ENCODE results near the gene TIMM17A. TPM values are rescaled to one million over a fixed set of nuclear protein-coding genes. Genes with fewer than 3 reads are reported as not detected.

The TIMM17A gene
- total RNA-seq, result 60.5 and 65.6 TPM in 2 replicates

DNA sequence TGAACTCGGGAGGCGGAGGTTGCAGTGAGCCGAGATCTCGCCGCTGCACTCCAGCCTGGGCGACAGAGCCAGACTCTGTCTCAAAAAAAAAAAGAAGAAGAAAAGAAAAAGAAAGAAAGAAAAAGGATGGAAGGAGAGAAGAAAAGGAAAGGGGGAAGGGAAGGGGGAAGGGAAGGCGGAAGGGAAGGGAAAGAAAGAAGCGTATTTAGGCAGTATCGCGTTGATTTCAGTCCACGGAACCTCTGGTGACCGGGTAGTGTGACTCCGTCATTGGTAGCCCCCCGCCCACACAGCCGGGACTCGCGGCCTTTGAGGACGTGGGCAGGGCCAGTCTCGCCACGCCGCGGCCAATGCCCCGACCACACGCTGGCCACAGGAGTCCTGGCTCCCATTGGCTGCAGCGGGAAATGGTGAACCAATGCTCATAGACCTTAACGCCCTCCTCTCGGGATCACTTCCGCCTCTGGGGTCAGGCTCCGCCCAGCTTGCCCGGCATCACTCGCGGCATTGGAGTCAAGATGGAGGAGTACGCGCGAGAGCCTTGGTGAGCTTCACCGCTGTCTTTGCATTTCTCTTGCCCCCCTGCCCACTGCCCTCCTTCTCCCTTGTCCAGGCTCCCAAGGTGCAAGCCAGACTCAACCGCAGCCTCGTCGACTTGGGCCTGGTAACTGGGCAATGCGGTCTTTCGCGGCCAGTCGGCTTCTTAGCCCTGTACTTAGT is at the start of gene TIMM17A:
Gene TIMM17A, plus strand, starts transcription at position 495 of the 720 bp plus-strand sequence. Its CDS starts 24 bp downstream, at position 519.
- intact Hi-C loops (cut with micrococcal nuclease), result loop anchor here (1.0 to 5.0 kb wide), 9 partner anchors 27 to 1012 kb away; partner anchors contain the start of genes ARL8A, CYB5R1, IPO9 and KIF21B

DNA sequence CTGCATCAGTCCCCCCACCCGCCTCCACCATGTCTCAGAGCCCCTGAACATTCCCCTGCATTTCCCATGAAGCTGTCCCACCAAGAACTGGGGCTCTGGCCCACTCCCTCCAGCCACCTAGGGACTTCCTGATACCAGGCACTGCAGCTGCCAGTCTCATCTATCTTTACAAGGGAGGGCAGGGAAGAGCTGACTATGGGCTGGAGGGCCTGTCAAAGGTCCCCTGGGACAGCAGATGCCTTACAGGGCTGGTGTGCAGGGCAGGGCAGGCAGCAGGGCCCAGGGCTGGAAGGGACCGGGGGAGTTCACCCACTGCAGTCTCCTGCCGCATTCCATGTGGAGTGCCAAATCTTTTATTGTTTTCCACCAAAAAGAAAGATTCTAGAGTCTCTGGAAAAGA is 49.0 kb upstream of the TIMM17A start:
- intact Hi-C loops (cut with micrococcal nuclease), result no loop called here

DNA sequence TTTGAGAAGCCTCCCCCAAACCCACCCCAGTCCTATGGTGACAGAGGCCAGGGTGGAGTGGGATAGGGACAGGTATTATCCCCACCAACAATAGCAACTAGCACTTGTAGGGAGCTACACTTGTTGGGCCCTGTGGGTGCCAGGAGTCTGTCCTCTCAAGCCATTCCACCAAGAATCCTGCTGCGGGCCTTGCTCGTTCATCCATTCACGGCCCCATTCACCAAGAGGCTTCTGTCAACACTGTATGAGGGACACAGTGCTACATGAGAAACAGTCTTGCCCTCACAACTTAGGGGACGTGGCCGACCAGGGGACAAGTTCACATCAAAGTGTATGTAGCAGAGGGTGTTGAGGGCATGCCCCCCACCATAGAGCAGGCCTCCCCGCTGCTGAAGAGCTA is 47.7 kb upstream of the TIMM17A start:
- intact Hi-C loops (cut with micrococcal nuclease), result no loop called here

GRCh38 chr1:201911826-201912571 is 43.3 kb upstream of the TIMM17A start:
- intact Hi-C loops (cut with micrococcal nuclease), result no loop called here

DNA sequence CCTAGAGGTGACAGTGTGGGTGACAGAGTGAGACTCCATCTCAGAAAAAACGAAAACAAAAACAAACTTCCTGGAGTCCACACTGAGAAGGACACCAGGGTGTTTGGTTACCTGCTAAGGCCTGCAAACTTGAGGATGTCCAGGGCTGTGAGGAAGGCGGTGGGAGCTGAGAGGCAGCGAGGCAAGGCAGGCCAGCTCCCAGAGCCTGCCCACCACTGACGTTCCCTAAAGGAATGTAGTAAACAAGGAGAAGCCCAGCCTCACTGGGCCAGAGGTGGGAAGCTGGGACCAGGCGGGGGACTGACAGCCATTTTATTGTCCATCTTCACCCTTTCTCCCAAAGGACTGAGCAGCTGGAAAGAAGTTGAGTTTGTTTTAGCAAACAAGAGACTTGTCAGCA is 42.5 kb upstream of the TIMM17A start:
- intact Hi-C loops (cut with micrococcal nuclease), result no loop called here

GRCh38 chr1:201914456-201915235 is 40.7 kb upstream of the TIMM17A start:
- intact Hi-C loops (cut with micrococcal nuclease), result no loop called here

GRCh38 chr1:201916649-201917249 is 38.6 kb upstream of the TIMM17A start:
- intact Hi-C loops (cut with micrococcal nuclease), result no loop called here

- intact Hi-C loops (cut with micrococcal nuclease), result no loop called here
These were observed 37.8 kb upstream of the TIMM17A start for GRCh38 chr1:201917362-201918033.

- intact Hi-C loops (cut with micrococcal nuclease), result no loop called here
These were observed 37.0 kb upstream of the TIMM17A start for GRCh38 chr1:201918343-201918742.

- intact Hi-C loops (cut with micrococcal nuclease), result no loop called here
These were observed 33.2 kb upstream of the TIMM17A start for GRCh38 chr1:201921952-201922558.

DNA sequence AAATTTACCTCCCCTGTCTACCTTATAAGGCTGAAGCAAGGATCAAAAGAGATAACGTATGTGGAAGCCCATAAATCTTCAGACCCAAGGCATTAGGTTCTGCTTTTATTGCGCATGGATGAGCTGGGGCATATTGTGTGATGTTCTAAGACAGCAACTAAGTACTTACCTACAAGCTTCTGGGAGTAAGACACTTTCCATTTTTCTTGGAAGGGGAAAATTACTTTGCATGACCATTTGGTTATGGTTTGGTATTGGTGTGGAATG is 30.1 kb upstream of the TIMM17A start:
- intact Hi-C loops (cut with micrococcal nuclease), result no loop called here

DNA sequence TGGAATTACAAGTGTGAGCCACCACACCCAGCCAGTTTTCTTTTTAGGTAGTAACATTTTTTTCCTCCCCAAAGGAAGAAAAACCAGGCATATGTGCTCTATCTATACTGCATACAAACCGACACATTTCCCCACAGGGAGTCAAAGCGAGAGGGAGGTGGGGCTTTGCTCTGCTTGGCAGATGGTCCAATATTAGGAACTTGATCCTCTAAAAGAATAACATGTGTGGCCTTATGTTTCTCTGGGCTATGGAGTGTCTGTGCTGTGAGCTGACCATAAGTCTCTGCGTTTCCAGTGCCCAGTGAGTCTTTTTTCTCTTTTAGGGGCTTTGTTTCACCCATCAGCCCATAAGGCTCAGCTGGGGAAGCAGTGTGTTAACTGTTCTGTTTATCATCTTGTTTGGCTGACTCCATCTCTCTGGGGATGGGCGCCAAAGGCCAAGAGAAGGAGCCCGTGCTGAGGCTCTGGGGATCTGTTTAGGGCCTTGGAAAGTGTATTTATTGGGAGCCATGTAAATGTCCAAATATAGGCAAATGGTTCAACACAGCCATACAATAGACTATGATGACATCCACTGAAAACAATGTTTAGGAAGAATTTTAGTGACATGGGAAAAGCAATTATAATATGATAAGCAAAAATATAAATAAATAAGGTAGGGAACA is 29.2 kb upstream of the TIMM17A start:
- intact Hi-C loops (cut with micrococcal nuclease), result no loop called here

DNA sequence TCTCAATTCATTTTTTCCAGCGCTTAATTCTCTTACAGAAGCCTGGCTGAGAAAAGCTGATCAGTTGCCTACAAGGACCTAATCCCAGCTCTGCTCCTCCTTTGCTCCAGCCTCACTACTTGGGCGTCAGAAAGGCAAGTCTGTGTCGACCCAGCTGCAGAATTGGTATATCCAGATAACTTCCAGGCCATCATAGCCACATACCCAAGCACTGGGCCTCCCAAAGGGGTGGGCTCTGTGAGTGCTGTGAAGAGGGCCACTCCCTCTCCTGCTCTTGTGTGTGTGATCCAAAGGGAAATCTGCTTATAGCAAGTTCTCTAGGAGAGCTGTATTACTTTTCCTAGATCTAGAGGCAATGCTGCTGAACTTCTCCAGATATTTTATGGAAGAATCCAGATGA is 27.0 kb upstream of the TIMM17A start:
- intact Hi-C loops (cut with micrococcal nuclease), result no loop called here

GRCh38 chr1:201930137-201930536 is 25.2 kb upstream of the TIMM17A start:
- intact Hi-C loops (cut with micrococcal nuclease), result no loop called here

- intact Hi-C loops (cut with micrococcal nuclease), result no loop called here
These were observed 24.5 kb upstream of the TIMM17A start for GRCh38 chr1:201930803-201931202.

DNA sequence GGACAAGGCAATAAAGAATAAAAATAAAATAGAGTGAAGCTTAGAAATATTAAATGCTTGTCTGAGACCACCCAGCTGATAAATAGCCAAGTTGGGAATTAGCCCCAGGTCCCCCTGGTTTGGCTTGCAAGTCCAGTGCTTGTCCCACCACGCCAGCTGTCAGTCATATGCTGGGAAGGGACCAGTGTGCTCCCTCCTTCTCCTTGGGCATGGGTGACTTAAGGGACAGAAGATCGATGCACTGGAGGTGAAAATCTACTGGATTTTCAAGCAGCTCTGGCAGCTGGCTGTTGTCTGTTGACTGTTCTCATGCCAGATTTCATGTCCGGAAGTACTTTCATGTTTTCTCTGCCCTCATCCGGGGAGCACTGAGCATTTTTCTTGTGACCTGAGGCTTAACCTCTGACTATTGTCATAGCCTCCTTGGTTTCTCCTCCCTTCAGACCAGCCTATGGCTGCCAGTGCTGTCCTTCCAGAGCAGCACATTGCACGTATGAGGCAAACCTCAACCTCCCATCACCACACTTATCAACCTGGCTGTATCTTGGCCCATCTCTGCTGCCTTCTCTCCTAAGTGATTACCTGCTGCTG is 21.4 kb upstream of the TIMM17A start:
- intact Hi-C loops (cut with micrococcal nuclease), result no loop called here

DNA sequence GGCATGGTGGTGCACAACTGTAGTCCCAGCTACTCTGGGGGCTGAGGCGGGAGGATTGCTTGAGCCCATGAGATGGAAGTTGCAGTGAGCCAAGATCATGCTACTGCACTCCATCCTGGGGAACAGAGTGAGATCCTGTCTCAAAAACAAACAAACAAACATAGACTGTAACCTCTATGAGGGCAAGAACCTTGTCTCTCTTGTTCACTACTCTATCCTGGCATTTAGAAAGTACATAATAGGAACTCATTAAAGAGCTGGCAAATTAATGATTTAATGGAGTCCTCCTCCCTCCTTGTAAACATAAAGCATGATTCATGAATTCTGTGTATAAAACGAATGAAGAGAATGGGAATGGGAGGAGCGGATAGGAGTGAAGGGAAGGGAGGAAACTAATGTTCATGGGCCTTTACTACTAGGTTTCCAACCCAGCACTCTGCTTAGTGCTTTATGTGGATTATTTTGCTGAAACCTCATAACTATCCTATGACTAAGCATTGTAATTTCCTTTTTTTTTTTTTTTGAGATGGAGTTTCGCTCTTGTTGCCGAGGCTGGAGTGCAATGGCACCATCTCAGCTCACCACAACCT is 17.6 kb upstream of the TIMM17A start:
- intact Hi-C loops (cut with micrococcal nuclease), result no loop called here

DNA sequence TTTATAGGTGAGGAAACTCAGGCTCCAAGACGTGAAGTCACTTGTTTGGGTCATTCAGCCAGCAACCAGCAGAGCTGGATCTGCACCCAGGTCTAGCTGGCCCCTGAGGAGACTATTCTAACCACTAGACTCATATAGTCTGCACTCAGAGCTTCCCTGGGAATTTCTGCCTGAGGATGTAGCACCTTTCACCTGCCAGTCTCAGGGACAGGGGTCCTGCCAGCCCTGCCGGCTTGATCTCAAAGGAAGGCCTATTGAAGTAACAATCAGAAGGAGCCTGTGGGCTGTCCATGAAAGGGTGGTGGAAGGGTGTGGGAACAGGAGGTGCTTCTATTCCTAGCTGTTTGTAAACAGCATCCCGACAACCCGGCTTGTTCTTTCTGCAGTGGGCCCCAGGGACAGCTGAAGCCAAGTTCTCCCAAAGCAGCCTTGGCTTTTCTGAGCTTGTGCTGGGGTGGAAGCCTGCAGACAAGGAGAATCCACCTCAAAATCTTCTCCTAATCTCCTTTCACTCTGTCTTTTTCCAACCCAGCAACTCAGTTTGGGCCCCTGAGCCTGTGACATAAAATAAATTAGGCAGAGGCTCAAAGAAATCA is 16.8 kb upstream of the TIMM17A start:
- intact Hi-C loops (cut with micrococcal nuclease), result no loop called here

DNA sequence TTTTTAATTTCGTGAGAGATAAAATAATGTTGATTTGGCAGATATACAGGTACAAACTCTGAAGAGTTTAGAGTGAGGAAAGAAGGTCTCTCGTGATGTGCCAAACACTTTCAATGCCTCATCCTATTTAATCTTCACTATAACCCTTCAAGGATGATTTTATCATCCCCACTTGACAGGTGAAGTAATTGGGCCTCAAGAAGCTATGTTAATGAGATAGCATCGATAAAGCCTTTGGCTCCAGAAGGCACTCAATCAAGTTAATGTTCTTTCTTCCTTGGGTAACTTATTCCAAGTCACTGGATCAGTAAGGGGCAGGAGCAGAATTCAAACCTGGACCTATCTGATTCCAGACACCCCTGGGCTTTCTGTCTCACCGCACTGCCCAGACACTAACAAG is 16.2 kb upstream of the TIMM17A start:
- intact Hi-C loops (cut with micrococcal nuclease), result no loop called here

Data from T-helper 1 cell treated with Interleukin-12 subunit alpha and Interleukin-12 subunit beta and Interleukin-4 antibody, amounts not matched to agents 30 ng/mL and 1 ng/mL, for 36 hours (primary cell).